NCI-H146 (cell line): ENCODE results near the gene ZNF426.

Experiments used
- DNase-seq: peaks from one replicate; lab custom pipeline; 2025; lab: John Stamatoyannopoulos, UW

Gene ZNF426

GRCh38 chr19:9494096-9494495 is 44.3 kb downstream of the ZNF426 start:
- DNase-seq = no peak

- DNase-seq = no peak
Observed at GRCh38 chr19:9487016-9487415, 51.4 kb downstream of the ZNF426 start.

GRCh38 chr19:9485140-9485539 is 53.3 kb downstream of the ZNF426 start:
- no peak for DNase-seq

DNA sequence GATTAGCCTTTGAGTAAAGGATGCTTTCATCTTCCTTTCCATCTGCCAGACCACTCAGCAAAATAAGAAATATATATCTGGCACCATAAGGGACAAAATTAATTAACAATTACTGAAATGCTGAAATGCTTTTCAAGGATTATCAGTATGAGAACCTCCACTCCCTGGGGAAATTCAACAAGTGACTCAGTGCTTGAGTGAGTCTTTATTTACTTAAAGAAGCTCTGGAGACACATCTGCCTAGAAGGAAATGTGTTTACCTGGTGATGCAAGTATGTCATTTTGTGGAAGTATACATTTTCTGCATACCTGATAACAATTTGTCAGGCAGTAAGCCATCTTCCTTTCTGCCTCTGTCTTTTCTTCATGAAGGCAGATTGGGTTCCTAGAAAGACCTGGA is 63.5 kb downstream of the ZNF426 start:
- DNase-seq = no peak
